SK-MEL-5 (cell line): ENCODE data around the gene SLC22A6. TPM values are rescaled to one million over a fixed set of nuclear protein-coding genes. Genes with fewer than 3 reads are reported as not detected.
A peak's percentile ranks its signal among the peaks of the same experiment; 100 is the strongest.

ENCODE experiments used
- DNase-seq: peaks from one replicate; pipeline ENCODE4 v3.0.0-alpha.2; 2016; ENCODE audit warnings: low read depth, low spot score
- in situ Hi-C: cut with HindIII; loops from 2 replicates; pipeline ENCODE4 v1.10.0; 2016; ENCODE audit warnings: low sequenced_read_pairs, high pct_unique_total_duplicates, low pct_unique_long_range_greater_than_20kb
- total RNA-seq: library from RNA; depleted of rRNA; stranded (reverse); fragments of >200 nt; shearing (Covaris generic); gene quantifications from 2 replicates; pipeline ENCODE4 v1.2.3, GENCODE V29; 2014

Gene SLC22A6
- total RNA-seq, 1 experiment from 2014 or later: not detected

- in situ Hi-C loops: no loop called here
- no peak for DNase-seq
Measured at GRCh38 chr11:62999156-62999555, 14.4 kb upstream of the SLC22A6 start.

- in situ Hi-C loops: no loop called here
- no peak for DNase-seq
Measured at GRCh38 chr11:62996271-62996670, 11.5 kb upstream of the SLC22A6 start.

GRCh38 chr11:62994775-62995174, 10.0 kb upstream of the SLC22A6 start:
- in situ Hi-C loops: no loop called here
- DNase-seq: no peak

- in situ Hi-C loops: no loop called here
- DNase-seq: no peak
Measured at GRCh38 chr11:62988276-62988675, 3.5 kb upstream of the SLC22A6 start.

GRCh38 chr11:62985041-62985750, 429 bp upstream of the SLC22A6 start:
- no peak for DNase-seq
- in situ Hi-C loops: no loop called here

GRCh38 chr11:62983536-62984199, 1.1 kb downstream of the SLC22A6 start:
- no peak for DNase-seq
- in situ Hi-C loops: no loop called here

GRCh38 chr11:62981743-62982142, 3.0 kb downstream of the SLC22A6 start:
- peak; percentile 6 for DNase-seq
- in situ Hi-C loops: no loop called here

- DNase-seq: no peak
- in situ Hi-C loops: no loop called here
Measured at GRCh38 chr11:62980133-62980760, 4.5 kb downstream of the SLC22A6 start.

GRCh38 chr11:62976109-62976508, 8.7 kb downstream of the SLC22A6 start:
- in situ Hi-C loops: no loop called here
- peak; percentile 45 for DNase-seq

GRCh38 chr11:62974848-62975522, 9.8 kb downstream of the SLC22A6 start:
- peak; percentile 47 for DNase-seq
- in situ Hi-C loops: no loop called here

- no peak for DNase-seq
- in situ Hi-C loops: no loop called here
Measured at GRCh38 chr11:62965574-62965973, 19.2 kb downstream of the SLC22A6 start.

GRCh38 chr11:62962391-62962790, 22.4 kb downstream of the SLC22A6 start:
- in situ Hi-C loops: no loop called here
- no peak for DNase-seq

- no peak for DNase-seq
- in situ Hi-C loops: no loop called here
Measured at GRCh38 chr11:62961017-62961570, 23.7 kb downstream of the SLC22A6 start.

GRCh38 chr11:62959422-62959980, 25.3 kb downstream of the SLC22A6 start:
- in situ Hi-C loops: no loop called here
- DNase-seq: no peak

- DNase-seq: peak; percentile 32
Measured at GRCh38 chr11:62958547-62959421, 26.0 kb downstream of the SLC22A6 start.

GRCh38 chr11:62957147-62957546, 27.6 kb downstream of the SLC22A6 start:
- in situ Hi-C loops: no loop called here
- DNase-seq: no peak

More at GRCh38 chr11:62958547-62959421, 26.0 kb downstream of the SLC22A6 start:
- in situ Hi-C loops: no loop called here

- in situ Hi-C loops: no loop called here
- peak; percentile 5 for DNase-seq
Measured at GRCh38 chr11:62954478-62954877, 30.3 kb downstream of the SLC22A6 start.
